AG09309 (cell line): Measurements from ENCODE around the gene FBXO28.

Experiments used
- DNase-seq: peaks from one replicate; pipeline ENCODE4 v3.0.0-alpha.2; 2010; ENCODE audit warnings: low read depth
- H3K4me3 ChIP-seq: 2 replicates; pipeline ENCODE4 v1.5.1; 2011; ENCODE audit warnings: mild to moderate bottlenecking, low read depth, low read length, moderate library complexity; ENCODE audit not compliant: control insufficient read depth
- TF ChIP-seq, protein P1 (sequence below): IDR thresholded peaks from 2 replicates; pipeline ENCODE4 v1.5.1; 2011; ENCODE audit warnings: mild to moderate bottlenecking, low read depth, low read length, inconsistent platforms; ENCODE audit not compliant: insufficient read depth, control insufficient read depth; ENCODE audit errors: missing control alignments

The FBXO28 gene

DNA sequence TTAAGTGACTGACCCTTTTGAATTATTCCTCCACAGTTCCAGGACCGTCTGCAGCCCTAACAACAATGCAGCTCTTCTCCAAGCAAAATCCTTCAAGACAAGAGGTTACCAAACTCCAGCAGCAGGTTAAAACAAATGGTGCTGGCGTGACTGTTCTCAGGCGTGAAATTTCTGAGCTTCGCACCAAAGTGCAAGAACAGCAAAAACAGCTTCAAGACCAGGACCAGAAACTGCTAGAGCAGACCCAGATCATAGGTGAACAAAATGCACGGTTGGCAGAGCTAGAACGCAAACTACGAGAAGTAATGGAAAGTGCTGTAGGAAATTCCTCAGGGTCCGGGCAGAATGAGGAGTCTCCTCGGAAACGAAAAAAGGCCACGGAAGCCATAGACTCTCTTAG lies 43.4 kb downstream of the FBXO28 start:
- no peak for DNase-seq
- no peak overlapping the region for H3K4me3 ChIP-seq
- TF ChIP-seq, protein P1, sequence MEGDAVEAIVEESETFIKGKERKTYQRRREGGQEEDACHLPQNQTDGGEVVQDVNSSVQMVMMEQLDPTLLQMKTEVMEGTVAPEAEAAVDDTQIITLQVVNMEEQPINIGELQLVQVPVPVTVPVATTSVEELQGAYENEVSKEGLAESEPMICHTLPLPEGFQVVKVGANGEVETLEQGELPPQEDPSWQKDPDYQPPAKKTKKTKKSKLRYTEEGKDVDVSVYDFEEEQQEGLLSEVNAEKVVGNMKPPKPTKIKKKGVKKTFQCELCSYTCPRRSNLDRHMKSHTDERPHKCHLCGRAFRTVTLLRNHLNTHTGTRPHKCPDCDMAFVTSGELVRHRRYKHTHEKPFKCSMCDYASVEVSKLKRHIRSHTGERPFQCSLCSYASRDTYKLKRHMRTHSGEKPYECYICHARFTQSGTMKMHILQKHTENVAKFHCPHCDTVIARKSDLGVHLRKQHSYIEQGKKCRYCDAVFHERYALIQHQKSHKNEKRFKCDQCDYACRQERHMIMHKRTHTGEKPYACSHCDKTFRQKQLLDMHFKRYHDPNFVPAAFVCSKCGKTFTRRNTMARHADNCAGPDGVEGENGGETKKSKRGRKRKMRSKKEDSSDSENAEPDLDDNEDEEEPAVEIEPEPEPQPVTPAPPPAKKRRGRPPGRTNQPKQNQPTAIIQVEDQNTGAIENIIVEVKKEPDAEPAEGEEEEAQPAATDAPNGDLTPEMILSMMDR, result no peak

DNA sequence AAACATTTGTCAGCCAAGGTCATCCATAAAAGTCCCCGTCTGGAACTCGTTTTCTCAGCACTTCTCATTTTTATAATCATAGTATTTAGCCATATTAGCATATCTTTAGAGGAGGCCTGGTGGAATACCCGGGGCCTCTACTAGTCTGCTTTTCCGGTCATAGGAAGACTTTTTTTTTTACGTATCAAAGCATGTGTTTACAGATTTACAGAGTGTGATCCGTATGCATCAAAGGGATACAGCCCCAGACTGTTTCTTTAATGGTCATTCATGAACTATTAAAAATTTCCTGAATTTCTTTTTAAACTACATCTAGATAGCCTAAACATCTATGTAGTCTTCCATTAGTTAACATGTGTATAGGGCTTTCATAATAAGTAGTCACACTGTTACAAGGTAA lies 45.6 kb downstream of the FBXO28 start:
- DNase-seq, result no peak
- TF ChIP-seq, protein P1, result no peak
- no peak overlapping the region for H3K4me3 ChIP-seq

DNA sequence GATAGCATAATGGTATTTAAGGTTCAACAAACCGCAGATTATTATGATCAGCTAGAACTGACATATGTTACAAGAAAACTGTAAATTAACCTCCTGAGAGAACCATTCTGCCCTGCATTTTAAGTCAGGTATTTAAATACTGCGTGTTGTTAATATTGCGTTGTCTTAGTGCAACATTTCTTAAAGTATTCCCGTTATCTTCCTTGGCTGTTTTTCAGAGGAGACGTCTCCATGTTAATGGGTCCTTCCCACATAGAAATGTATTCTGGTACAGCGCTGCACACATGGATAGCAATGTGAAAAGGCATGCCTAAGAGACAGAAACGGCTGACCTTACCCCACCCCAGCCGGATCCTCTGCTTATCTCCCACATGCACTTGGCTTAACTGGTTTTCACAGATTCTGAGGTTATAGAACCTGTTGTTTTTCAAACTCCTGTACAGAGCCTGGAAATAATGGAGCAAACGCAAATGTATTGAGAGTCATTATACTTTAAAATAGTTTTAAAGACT lies 46.3 kb downstream of the FBXO28 start:
- no peak overlapping the region for H3K4me3 ChIP-seq
- DNase-seq, result no peak
- TF ChIP-seq, protein P1, result no peak

DNA sequence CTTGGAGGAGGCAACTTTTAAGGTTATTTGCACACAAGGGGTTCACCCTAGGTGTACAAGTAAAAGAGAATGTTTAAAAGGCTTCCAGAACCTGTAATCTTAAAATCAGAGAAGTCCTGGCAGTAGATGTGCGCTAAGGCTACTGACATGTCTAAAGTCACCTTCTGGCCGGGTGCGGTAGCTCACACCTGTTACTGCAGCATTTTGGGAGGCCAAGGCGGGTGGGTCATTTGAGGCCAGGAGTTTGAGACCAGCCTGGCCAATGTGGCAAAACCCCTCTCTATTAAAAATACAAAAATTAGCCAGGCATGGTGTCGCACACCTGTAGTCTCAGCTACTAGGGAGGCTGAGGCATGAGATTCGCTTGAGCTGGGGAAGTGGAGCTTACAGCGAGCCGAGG lies 48.9 kb downstream of the FBXO28 start:
- H3K4me3 ChIP-seq, result no peak overlapping the region
- TF ChIP-seq, protein P1, result no peak
- no peak for DNase-seq

DNA sequence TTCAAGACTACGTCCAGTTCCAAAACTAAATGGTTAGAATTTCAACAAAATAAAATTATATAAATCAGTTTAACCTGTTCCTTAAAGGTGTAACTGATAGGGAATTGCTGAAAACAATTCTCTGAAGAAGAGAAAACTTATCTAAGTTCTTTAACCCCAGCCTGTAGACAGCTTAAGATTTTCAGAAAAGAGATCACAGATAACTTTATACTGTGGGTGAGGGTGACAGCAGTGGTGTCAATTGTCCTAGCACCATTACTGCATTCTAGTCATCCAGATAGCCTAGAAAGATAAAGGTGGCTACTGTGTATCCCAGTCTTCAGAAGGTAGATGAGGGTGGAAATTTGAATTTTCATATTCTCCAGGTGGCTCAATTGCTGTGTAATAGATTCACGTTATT lies 49.4 kb downstream of the FBXO28 start:
- TF ChIP-seq, protein P1, result no peak
- H3K4me3 ChIP-seq, result no peak overlapping the region
- DNase-seq, result no peak

DNA sequence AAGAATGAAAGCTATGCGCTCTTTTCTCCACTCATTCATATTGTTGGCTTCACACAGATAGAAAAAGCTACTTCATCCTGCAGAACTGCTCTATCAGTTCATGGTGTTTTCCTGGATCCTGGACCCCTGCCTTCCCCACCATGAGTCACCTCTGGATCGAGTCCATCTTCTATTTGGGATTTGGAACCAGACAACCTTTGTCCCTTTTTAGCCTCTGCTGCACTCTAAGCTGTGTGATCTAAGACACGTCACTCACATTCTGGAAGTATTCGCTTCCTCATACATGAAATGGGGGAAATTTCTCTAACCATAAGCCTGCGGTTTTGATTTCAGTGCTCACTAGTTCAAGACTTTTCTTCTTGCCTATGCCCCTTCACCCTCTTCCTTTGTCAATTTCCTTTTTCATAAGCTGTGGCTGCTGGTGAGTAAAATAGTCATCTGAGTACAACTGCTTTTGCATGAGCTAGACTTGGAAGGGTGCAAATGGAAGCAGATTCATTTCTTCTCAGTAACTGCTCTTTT lies 55.0 kb downstream of the FBXO28 start:
- H3K4me3 ChIP-seq, result no peak overlapping the region
- TF ChIP-seq, protein P1, result no peak
- no peak for DNase-seq
